ENCODE measurements around the gene TMOD2.
A peak's percentile ranks its signal among the peaks of the same experiment; 100 is the strongest.

TMOD2 gene

GRCh38 chr15:51856714-51857380 lies 105.5 kb downstream of the TMOD2 start:
- peak; percentile 5 for DNase-seq (ENCODE audit: low spot score)

GRCh38 chr15:51861557-51862359 lies 110.4 kb downstream of the TMOD2 start:
- no peak for DNase-seq (ENCODE audit: low spot score)

- DNase-seq (ENCODE audit: low spot score): no peak
Observed at GRCh38 chr15:51863131-51863530, 111.7 kb downstream of the TMOD2 start.

GRCh38 chr15:51864408-51865056 lies 113.1 kb downstream of the TMOD2 start:
- no peak for DNase-seq (ENCODE audit: low spot score)

GRCh38 chr15:51865317-51865716 lies 113.9 kb downstream of the TMOD2 start:
- DNase-seq (ENCODE audit: low spot score): no peak

Data from hepatic stellate cell (primary cell).